ENCODE results near the gene LNX1. TPM values are rescaled to one million over a fixed set of nuclear protein-coding genes. Genes with fewer than 3 reads are reported as not detected.

The LNX1 gene
- total RNA-seq, 1 experiment from 2014 or later: 3.3 TPM

GRCh38 chr4:53436251-53436650 is 155.0 kb downstream of the LNX1 start:
- Histone ChIP-seq H3K9me3 (ENCODE audit: control insufficient read depth in 1 of 2, insufficient read depth in 1 of 2, low read depth in 1 of 2, low read length in 2 of 2) (no peaks in the 10 kb centered on the region), H3K4me3 (replicated peaks in 1 of 2; ENCODE audit: low read depth in 1 of 2, low read length in 2 of 2) (no peak overlapping the region), H3K9ac (ENCODE audit: low read length) (no peak overlapping the region), H3K79me2 (ENCODE audit: insufficient read depth, low read length) (peaks cover 50% of the 10 kb centered on the region), H3K9me2 (ENCODE audit: insufficient read depth) (no peaks in the 10 kb centered on the region), H3K4me1 (ENCODE audit: control insufficient read depth in 1 of 2, insufficient read depth in 2 of 2, low read length in 2 of 2) (no peaks in the 10 kb centered on the region), H3K36me3 (ENCODE audit: control insufficient read depth in 1 of 2, insufficient read depth in 2 of 2, low read length in 2 of 2) (peaks cover 3 to 4% of the 10 kb centered on the region in 2 experiments; a peak in 2 of 4 replicates), H4K20me1 (ENCODE audit: insufficient read depth) (no peaks in the 10 kb centered on the region; the same call in 1 of the 2 replicates), H3K27ac (ENCODE audit: low read depth, low read length) (no peak overlapping the region), H3K4me2 (ENCODE audit: low read length) (no peak overlapping the region), H3K27me3 (ENCODE audit: insufficient read depth, low read length) (no peaks in the 10 kb centered on the region), H2AFZ (ENCODE audit: low read depth, low read length, poor library complexity, severe bottlenecking) (no peak overlapping the region)
- no peak for ATAC-seq
- BruUV-seq (replicated peaks): no TSS peak
- intact Hi-C loops (cut with micrococcal nuclease): no loop called here
- DNase-seq (ENCODE audit: low read depth, low spot score): no peak
- RAD21 ChIA-PET (ENCODE audit: low non-redundant PET in 1 of 2, low total read pairs in 2 of 2, uncharacterized antibody in 2 of 2, unreplicated experiment in 2 of 2): no interaction called here
- TF ChIP-seq ZNF274 (IDR thresholded peaks at IDR 0.05; ENCODE audit: low read depth, low read length) (no peak), ATF3 (IDR thresholded peaks at IDR 0.05) (no peak), SP1 (IDR thresholded peaks at IDR 0.05; ENCODE audit: low read depth) (no peak), EGR1 (IDR thresholded peaks at IDR 0.05; ENCODE audit: low read depth) (no peak), TCF7L2 (IDR thresholded peaks at IDR 0.05; ENCODE audit: borderline replicate concordance, extremely low read depth, insufficient read depth, insufficient read length) (no peak), POLR2A (IDR thresholded peaks at IDR 0.05; ENCODE audit: borderline replicate concordance, extremely low read depth, insufficient read depth, insufficient read length) (no peak), ZFX (IDR thresholded peaks at IDR 0.05) (no peak), CEBPB (IDR thresholded peaks at IDR 0.05; ENCODE audit: low read depth) (no peak), RAD21 (IDR thresholded peaks at IDR 0.05; ENCODE audit: low read depth) (no peak), POLR2AphosphoS5 (IDR thresholded peaks at IDR 0.05; ENCODE audit: low read depth, low read length) (no peak), SIN3A (IDR thresholded peaks at IDR 0.05; ENCODE audit: low read depth) (no peak), REST (IDR thresholded peaks at IDR 0.05; ENCODE audit: low read depth) (no peak), ELF1 (IDR thresholded peaks at IDR 0.05; ENCODE audit: borderline replicate concordance, low read depth) (no peak), EZH2phosphoT487 (IDR thresholded peaks at IDR 0.05; ENCODE audit: borderline replicate concordance) (no peak), FOSL1 (IDR thresholded peaks at IDR 0.05; ENCODE audit: low read depth) (no peak), EZH2 (IDR thresholded peaks at IDR 0.05) (no peak)
- CTCF ChIA-PET: no interaction called here
- POLR2A ChIA-PET: no interaction called here

Data from HCT116 (cell line).